Pancreas (tissue), 10 donors: ENCODE results near the gene VWA8. TPM values are rescaled to one million over a fixed set of nuclear protein-coding genes. Genes with fewer than 3 reads are reported as not detected.

Experiments
- ATAC-seq, 4 donors: fragments of 200-7000 bp; cut with Tn5 transposase; one replicate each; pipeline versions ENCODE4 v1.8.0 to v1.9.1; 2020; ENCODE audit warnings: mild to moderate bottlenecking in 4 of 4, moderate library complexity in 4 of 4
- DNase-seq, 6 donors: peaks; one replicate each; pipeline ENCODE4 v3.0.0-alpha.2; 2020
- FAIRE-seq: peaks from 2 replicates; lab custom pipeline; 2012; peaks lifted over from hg19 to GRCh38; lab: Jason Lieb, UNC
- H3K27ac ChIP-seq, 4 donors: fragments of 200-600 bp; sonication (generic); 1 replicate in 3 of 4; 2 replicates in 1 of 4; pipeline versions ENCODE4 v1.5.0 to v1.8.0; 2020
- H3K27me3 ChIP-seq, 4 donors: fragments of 200-600 bp; one replicate each; pipeline ENCODE4 v1.8.0; 2021
- H3K36me3 ChIP-seq, 3 donors: fragments of 200-600 bp; sonication (generic) in 1 of 3; one replicate each; pipeline versions ENCODE4 v1.5.0 to v1.8.0; 2020 to 2021
- H3K4me1 ChIP-seq, 3 donors: fragments of 200-600 bp; one replicate each; pipeline ENCODE4 v1.8.0; 2021
- H3K4me3 ChIP-seq, 4 donors: fragments of 200-600 bp; sonication (generic) in 2 of 4; one replicate each; pipeline versions ENCODE4 v1.5.0 to v1.8.0; 2020 to 2021
- H3K9me3 ChIP-seq, 4 donors: fragments of 200-600 bp; one replicate each; pipeline ENCODE4 v1.8.0; 2021
- CTCF ChIP-seq, 4 donors: fragments of 200-600 bp; sonication (generic) in 3 of 4; IDR thresholded peaks; one replicate each; pipeline versions ENCODE4 v1.5.0 to v1.8.0; 2021; ENCODE audit warnings: antibody characterized with exemption in 4 of 4
- whole genome bisulfite sequencing, 2 donors: extraction: QIAGEN DNeasy Blood & Tissue Kit; methylation state at CpG; one replicate each; pipeline ENCODE4 v1.1.7; 2013; 5-methylcytosine and 5-hydroxymethylcytosine counted together
- intact Hi-C, 3 donors: fragments of 100-400 bp; cut with DNase I; formaldehyde crosslinking; loops; one replicate each; pipeline versions ENCODE4 v1.11.1 to v1.14.2; 2022
- polyA plus RNA-seq, 2 donors: library from polyadenylated mRNA; stranded (reverse); fragments of 200-250 nt; gene quantifications; one replicate each; pipeline ENCODE4 v1.2.3, GENCODE V29; 2013
- total RNA-seq, 6 donors: library from RNA; stranded (reverse); fragmentation: NEBNext Ultra II Directional in 4 of 6; extraction: Animal tissue kit (Norgen Biotek cat#: 25700) in 4 of 6; gene quantifications; one replicate each; pipeline versions ENCODE4 v1.2.1 to v1.2.4, GENCODE V29; 2021 to 2023
- donor health status: healthy with polysubstance abuse.
- donor health status: DM: no; HTN: no; CAD: no; lungs with moderate emphysema.
- donor health status: DM: no; HTN: no; CAD: no.
- donor health status: control.
- donor health status: control.
- donor health status: Bipolar disorder and iron deficiency.
- donor health status: DM: yes; HTN: yes; CAD: no.
- donor health status: DM: no; HTN: no; CAD: no.
- donor health status: DM: no; HTN: no; CAD: no.
- donor health status: DM: yes; HTN: yes; CAD: no.

Gene VWA8
- total and polyA plus RNA-seq, 8 donors = 3.3 to 15.8 (median 9.2) TPM

DNA sequence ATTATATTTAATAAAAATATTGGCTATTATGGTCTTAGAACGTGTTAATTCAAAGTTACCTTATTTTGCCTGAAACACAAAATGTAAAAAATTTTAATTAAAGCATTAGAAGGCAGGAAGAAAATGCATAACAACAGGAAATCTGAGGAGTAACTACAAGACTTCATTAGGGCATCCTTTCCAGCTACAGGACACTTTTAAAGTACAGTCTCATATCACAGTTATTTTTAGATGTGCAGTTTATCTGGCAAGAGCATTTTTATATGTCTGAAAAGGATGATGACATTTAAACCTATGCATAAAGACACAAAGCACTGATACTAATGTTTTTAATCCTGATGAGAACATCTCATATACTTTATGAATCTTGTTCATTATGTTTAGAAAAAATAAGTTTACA, 247.5 kb downstream of the VWA8 start:
- 70 to 83% methylated on average over 1 of the region's 1 CpG for WGBS, 2 donors

GRCh38 chr13:41710771-41711170, 250.1 kb downstream of the VWA8 start:
- Histone ChIP-seq H3K4me3 (no peak overlapping the region), H3K27ac (no peak overlapping the region), H3K4me1 (peaks cover 0 to 9% (median 5%) of the 10 kb centered on the region in 3 donors), H3K36me3 (no peaks in the 10 kb centered on the region), H3K27me3 (no peaks in the 10 kb centered on the region), H3K9me3 (no peaks in the 10 kb centered on the region)
- 78 to 83% methylated on average over 2 of the region's 2 CpGs for WGBS, 2 donors
- FAIRE-seq (no peak), ATAC-seq (no peak), DNase-seq (no peak)
- TF ChIP-seq CTCF (IDR thresholded peaks at IDR 0.05) = no peak
- intact Hi-C loops = no loop called here

More for the DNA sequence above, 247.5 kb downstream of the VWA8 start:
- H3K27ac ChIP-seq = no peak overlapping the region
- H3K4me1 ChIP-seq = no peaks in the 10 kb centered on the region
- TF ChIP-seq CTCF (IDR thresholded peaks at IDR 0.05) = no peak
- no peak for DNase-seq
- no peak for ATAC-seq
- no peaks in the 10 kb centered on the region for H3K27me3 ChIP-seq
- no peak overlapping the region for H3K4me3 ChIP-seq
- no peaks in the 10 kb centered on the region for H3K36me3 ChIP-seq
- intact Hi-C loops = no loop called here
- FAIRE-seq = no peak
- no peaks in the 10 kb centered on the region for H3K9me3 ChIP-seq

GRCh38 chr13:41709511-41709910, 251.4 kb downstream of the VWA8 start:
- Histone ChIP-seq H3K9me3 (no peaks in the 10 kb centered on the region), H3K36me3 (no peaks in the 10 kb centered on the region), H3K27me3 (no peaks in the 10 kb centered on the region), H3K4me3 (no peak overlapping the region), H3K27ac (no peak overlapping the region), H3K4me1 (peaks cover 0 to 9% (median 5%) of the 10 kb centered on the region in 3 donors)
- FAIRE-seq = no peak
- no peak for TF ChIP-seq CTCF (IDR thresholded peaks at IDR 0.05)
- DNase-seq = no peak
- intact Hi-C loops = no loop called here
- ATAC-seq = no peak

DNA sequence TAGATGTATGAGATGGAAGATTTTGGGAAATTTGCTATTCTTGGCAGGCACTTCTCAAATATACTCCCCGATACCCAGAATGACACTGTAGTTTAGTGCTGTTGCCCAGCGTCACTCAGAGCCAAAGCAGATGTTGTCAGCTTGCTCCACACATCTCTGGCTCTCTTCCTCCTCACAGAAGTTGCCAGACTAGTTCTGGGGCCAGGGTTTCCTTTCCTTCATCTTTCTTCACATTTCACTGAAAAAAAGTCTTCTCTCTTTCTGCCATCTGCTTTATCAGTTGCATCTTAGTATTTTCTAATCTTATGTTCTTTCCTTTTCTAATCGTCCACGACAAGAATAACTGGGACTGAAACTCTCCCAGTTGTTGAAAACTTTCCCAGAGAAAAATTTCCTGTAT, 252.2 kb downstream of the VWA8 start:
- Histone ChIP-seq H3K4me3 (no peak overlapping the region), H3K27ac (no peak overlapping the region), H3K27me3 (no peaks in the 10 kb centered on the region), H3K4me1 (peaks cover 0 to 9% (median 5%) of the 10 kb centered on the region in 3 donors), H3K9me3 (no peaks in the 10 kb centered on the region), H3K36me3 (no peaks in the 10 kb centered on the region)
- 34 to 37% methylated on average over 4 of the region's 4 CpGs for WGBS, 2 donors
- DNase-seq = peak in 2 of 6 donors; percentile 9 to 17
- FAIRE-seq = no peak
- intact Hi-C loops = no loop called here
- no peak for TF ChIP-seq CTCF (IDR thresholded peaks at IDR 0.05)
- peak; percentile 60 to 75 (median 71) for ATAC-seq

GRCh38 chr13:41707194-41707821, 253.6 kb downstream of the VWA8 start:
- ATAC-seq (peak; percentile 64 to 75 (median 68)), FAIRE-seq (no peak), DNase-seq (no peak)
- peaks cover 0 to 9% (median 5%) of the 10 kb centered on the region in 3 donors for H3K4me1 ChIP-seq
- H3K4me3 ChIP-seq = no peak overlapping the region
- intact Hi-C loops = no loop called here
- no peaks in the 10 kb centered on the region for H3K9me3 ChIP-seq
- H3K27ac ChIP-seq = peak overlapping the region in 2 of 4 donors; percentile 34 to 68
- WGBS, 2 donors = 29% methylated on average over 1 of the region's 1 CpG
- H3K27me3 ChIP-seq = no peaks in the 10 kb centered on the region
- no peaks in the 10 kb centered on the region for H3K36me3 ChIP-seq
- TF ChIP-seq CTCF (IDR thresholded peaks at IDR 0.05) = no peak
